ENCODE results near the gene FAM131B.
"Not testable (repeated sequence)": the region's sequence is repeated elsewhere in the genome, so short reads cannot be mapped to it uniquely, and the experiment has no call there.

Gene FAM131B

DNA sequence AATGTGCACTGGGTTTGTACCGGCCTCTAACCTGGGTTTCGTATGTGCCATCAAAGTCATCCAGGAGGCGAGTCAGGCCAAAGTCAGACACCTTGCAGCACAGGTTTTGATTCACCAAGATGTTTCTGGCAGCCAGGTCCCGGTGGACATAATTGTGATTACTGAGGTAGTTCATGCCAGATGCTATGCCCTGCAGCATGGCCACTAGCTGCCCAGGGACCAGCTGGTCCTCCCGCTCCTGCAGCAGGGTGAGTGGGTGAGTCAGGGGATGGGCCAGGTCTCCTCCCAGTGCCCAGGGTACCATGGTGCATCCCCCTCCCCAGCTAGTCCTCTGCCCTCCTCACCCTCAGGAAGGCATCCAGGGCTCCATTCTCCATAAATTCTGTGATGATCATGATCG lies 32.3 kb upstream of the FAM131B start:
- no peak for DNase-seq

DNA sequence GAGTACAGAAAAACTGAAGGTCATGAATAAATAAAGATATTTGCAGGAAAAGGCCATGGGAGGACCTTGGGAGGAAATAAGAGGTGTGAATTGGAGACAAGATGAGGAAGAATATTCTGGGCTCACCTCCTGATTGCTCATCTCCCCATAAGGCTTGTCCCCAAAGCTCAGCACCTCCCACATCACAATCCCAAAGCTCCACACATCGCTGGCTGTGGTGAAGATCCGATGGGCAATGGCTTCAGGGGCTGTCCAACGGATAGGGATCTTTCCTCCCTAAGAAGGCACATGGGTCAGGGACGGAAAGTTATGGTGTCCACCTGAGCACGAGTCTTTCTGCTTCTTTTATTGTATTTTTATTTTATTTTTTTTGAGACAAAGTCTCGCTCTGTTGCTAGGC lies 31.6 kb upstream of the FAM131B start:
- DNase-seq, result no peak

DNA sequence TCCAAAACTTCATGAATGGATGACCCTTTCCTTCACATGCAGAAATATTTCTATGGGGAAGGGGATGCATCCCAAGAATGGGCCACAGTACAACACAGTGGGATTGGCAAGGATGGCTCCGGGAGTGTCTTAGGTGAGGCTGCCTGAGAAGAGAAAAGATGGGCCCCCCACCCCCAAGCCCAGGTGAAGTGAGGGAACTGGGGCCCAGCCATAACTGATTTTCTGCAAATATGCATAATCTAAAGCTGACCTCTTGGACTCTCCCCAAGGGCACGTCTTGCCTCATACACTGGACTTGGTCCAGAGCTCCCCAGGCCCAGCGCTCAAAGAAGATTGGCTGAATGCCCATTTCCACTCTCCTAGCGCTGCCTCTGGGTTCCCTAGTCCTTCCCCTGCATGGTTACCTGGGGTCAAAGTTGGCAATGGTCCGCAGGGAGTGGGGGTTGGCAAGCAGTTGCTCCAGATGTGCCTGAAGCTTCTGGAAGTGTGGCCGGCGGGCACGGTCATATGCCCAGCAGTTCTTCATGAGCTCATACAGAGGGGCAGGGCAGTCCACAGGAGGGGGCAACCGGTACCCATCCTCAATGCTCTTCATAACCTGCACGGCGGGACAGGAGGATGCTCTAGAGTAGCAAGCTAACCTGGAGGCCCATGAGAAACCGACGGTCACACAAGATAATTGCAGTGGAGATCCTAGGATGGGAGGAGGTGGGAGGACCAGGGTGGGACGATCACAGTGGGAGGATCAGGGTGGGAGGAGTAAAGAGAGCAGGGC lies 30.9 kb upstream of the FAM131B start:
- no peak for DNase-seq

DNA sequence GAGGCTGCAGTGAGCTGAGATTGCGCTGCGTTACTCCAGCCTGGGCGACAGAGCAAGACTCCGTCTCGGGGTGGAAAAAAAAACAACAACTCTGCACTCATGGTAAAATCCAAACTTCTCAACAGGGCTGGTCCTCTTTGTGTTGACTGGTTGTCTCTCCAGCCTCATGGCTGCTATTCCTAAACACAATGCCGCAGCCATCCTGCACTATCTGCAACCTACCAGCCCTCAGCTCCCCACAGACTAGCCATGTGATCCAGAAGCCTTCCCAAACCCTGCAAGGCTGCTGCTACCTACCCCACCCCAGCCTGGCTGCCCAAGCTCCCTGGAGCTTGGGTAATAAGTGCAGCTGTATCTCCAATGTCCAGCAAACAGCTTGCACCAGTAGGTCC lies 30.4 kb upstream of the FAM131B start:
- DNase-seq, result no peak

DNA sequence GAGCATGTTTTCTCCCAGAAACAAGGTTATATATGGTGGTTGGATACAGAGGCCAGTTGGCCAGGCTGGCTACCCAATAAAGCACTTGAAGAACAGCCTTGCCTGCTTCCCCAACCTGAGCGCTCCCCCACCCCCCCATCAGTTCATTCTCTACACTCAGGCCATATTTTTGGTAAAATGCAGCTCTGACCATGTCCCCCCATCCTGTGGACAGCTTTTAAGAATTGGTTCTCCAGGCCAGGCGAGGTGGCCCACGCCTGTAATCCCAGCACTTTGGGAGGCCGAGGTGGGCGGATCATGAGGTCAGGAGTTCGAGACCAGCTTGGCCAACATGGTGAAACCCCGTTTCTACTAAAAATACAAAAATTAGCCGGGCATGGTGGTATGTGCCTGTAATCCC lies 29.9 kb upstream of the FAM131B start:
- not testable (repeated sequence) for DNase-seq

DNA sequence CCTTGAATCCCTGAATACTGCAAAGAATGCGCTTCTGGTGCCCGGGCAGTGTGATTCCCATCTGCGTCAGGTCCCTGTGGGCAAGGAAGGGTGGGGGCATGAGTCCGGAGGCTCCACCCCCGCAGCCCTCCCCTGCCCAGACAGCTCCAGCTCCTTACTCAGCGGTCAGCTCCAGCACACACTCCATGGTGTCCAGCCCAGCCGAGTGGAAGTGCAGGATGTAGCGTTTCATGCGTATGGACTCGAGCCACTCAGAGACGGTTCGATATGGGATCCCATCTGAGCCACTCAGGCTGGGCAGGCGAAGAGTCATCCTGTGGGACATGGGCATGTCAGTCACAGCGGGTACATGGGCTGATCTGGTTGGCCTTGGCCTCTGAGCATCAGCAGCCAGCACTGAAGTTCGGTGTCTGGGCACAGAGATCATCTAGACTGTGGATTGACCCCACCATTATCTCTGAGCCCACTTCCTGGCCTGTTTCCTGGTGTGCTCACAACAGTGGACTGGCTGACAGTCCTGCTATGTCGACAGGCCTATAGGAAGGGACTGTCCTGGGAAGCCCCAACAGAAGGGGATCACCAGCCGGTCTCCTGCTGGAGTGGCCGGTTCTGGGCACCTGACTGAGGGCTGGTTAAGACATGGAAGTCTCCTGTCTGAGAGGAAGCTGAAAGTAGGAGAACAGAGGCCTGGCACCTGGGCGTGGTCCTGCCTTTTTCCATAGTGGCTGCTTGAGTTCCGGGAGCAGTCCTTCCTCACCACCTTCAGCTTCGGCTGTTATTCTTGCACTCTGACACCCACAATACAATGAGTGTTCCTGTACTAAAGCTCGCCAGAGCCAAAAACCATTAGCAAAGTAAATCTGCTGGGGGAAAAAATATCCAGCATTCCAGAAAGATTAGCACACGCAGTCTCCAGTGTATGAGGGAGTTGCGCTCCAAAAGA lies 29.2 kb upstream of the FAM131B start:
- no peak for DNase-seq

DNA sequence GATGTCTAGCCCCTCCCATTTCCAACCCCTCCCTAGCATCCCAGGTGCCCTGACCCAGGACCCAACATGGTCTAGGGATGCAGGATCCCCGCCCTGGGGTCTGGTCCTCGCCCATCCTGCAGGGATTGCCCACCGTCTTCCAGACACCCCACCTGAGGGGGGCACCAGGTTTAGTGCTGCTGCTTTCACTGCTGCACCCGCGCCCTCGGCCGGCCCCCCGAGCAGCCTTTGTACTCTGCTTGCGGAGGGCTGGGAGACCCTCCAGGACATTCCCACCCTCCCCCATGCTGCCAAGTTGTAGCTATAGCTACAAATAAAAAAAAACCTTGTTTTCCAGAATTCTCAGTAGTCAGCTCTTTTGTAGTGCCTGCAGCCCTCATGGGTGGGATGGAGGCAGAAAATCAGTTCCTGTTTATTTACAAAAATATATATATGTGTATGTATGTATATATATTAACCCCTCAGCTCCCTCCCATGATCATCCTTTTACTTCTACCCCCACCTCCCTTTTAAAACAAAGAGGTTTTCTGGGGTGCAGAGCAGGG lies 28.3 kb upstream of the FAM131B start:
- no peak for DNase-seq

DNA sequence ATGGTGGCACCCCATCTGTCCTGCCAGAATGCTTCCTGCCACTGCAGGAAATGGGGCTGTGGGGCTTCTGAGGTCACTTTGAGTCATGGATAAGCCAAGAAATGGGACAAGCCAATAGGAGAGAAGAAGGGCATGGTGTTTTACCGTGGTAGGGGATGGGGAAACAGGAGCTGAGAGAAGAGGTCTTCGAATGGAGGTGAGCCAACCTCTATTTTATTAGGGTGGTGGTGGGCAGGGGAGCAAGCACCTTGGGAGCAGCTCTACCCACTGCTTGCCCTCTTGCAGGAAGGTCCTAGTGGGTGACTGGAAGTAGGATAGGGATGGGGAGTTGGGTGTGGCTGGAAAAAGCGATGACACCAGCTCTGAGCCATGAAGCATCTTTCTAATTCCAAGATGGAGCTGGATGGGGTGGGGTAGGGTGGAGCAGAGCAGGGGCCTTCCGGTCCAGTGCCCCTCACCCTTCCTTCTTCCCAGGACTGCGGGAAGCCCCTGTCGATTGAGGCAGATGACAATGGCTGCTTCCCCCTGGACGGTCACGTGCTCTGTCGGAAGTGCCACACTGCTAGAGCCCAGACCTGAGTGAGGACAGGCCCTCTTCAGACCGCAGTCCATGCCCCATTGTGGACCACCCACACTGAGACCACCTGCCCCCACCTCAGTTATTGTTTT lies 27.7 kb upstream of the FAM131B start:
- DNase-seq, result no peak

- DNase-seq, result no peak
These were observed 27.0 kb upstream of the FAM131B start for GRCh38 chr7:143389316-143390103.

DNA sequence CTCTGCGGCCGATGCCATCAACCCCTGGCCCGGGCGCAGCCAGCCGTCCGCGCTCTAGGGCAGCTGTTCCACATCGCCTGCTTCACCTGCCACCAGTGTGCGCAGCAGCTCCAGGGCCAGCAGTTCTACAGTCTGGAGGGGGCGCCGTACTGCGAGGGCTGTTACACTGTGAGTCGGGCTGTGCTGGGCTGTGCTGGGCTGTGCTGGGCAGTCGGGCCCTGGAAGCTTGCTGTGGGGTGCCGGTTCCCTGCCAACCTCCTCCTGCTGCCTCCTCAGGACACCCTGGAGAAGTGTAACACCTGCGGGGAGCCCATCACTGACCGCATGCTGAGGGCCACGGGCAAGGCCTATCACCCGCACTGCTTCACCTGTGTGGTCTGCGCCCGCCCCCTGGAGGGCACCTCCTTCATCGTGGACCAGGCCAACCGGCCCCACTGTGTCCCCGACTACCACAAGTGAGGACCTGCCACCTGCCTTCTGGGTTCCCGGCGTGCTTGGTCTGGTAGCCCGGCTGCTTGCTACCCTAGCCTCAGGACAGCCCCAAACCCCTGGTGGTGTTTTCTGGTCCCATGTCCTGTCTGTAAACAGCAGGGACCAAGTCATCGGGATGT lies 26.1 kb upstream of the FAM131B start:
- DNase-seq, result no peak

DNA sequence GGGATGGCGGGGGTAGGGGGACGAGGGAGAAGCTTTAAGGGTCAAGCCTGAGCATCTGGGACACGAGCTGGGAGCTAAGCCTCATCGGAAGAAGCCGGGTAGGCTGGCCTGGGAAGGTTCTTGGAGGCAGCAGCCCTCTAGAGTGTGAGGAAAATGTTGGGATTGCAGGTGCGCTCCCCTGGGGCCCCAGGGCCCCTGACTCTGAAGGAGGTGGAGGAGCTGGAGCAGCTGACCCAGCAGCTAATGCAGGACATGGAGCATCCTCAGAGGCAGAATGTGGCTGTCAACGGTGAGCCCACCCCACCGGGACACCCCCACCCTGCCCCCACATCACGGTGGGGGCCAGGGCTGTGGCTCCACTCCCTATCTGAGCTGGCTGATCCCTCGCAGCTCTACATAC lies 25.5 kb upstream of the FAM131B start:
- DNase-seq, result no peak

- no peak for DNase-seq
These were observed 24.9 kb upstream of the FAM131B start for GRCh38 chr7:143387156-143387975.

DNA sequence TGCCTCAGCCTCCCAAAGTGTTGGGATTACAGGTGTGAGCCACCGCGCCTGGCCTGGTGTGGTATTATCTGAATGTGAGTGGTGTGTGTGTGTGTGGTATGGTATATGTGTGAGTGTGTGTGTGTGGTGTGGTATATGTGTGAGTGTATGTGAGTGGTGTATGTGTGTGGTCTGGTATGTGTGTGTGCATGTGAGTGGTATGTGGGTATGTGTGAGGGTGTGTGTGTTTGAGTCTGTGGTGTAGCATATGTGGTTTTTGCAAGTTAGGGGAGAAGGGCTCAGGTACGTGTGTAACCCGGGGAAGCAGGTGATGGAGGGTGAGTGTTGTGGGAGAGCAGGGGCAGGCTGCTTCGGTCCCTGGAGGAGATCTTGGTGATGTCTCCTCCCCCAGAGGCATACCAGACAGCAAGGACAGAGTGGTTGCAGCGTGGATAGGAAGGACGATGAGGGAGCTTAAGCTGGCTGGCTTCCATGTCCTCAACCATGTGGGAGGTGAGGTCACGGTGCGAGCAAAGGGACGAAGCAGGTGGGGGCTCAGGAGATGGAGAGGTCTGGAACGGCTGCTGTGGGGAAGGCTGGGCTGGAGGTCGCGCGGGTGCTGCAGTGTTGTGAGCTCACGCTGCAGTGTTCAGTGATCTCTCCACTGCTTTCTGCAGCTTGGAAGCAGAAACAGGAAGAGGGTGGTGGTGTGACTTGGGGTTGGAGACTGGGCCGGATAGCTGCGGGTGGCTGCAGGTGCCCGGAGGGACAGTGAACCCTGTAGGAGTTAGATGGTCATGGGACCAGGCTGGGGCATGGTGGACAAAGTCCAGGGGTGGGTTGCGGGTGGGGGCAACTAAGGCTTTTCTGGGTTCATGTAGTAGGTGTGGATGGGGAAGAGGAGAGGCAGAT lies 23.6 kb upstream of the FAM131B start:
- DNase-seq, result no peak

DNA sequence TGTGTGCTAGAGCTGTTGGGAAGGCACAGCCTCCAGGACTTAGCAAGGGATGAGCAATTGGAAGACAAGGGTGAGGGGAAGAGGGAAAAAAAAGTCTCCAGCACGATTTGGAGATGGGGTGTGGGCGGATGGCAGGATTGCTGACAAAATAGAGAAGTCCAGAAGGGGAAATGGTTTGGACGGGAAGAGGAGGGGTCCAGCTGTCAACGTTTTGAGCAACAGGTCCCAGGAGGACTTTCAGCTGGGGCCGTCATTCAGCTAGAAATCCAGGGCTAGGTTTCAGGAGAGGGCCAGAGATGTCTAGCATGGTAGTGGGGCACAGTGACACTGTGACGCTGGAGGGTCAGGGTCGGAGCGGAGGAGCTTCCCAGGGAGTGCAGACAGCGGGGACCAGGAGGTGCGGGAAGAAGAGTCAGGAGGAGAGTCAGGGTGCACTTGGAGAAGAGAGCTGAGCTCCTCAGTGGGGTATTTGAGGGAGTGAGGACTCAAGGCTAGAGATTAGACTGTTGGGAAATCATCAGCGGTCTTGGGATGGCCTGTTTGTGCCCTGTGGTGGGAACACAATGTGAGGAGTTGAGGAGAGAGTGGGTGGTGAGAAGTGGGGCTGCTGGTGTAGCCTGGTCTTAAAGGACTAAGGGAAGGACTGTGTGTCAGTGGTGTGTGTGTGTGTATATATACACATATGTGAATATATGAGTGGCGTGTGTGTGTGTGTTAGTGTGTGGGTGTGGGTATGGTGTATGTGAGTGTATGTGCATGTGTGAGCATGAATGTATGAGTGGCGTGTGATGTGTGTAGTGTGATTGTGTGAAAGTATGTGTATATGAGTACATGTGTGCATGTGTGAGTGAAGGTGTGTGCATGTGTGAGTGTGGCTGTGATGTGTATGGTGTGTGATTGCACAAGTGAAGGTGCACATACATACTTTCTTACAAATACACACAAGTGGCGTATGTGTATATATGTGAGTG lies 22.4 kb upstream of the FAM131B start:
- no peak for DNase-seq

DNA sequence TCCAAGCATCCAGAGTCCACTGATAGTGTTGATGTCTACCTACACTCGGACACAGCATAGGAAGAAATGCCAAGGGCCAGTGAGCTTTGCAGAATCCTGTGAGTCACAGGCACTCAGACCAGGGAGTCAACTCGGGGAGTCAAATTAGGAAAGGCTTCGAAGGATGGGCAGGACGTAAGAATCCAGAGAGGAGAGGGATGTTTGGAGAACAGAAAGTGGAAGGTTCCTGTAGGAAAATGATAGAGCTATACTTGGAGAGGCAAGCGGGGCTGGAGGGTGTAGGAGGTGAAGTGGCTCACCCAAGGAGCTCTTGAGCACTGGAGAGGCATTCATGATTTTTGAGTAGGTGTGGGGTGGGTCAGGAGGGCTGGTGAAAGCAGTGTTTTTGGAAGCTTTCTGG lies 21.6 kb upstream of the FAM131B start:
- DNase-seq, result no peak

- no peak for DNase-seq
These were observed 21.1 kb upstream of the FAM131B start for GRCh38 chr7:143383642-143383957.

DNA sequence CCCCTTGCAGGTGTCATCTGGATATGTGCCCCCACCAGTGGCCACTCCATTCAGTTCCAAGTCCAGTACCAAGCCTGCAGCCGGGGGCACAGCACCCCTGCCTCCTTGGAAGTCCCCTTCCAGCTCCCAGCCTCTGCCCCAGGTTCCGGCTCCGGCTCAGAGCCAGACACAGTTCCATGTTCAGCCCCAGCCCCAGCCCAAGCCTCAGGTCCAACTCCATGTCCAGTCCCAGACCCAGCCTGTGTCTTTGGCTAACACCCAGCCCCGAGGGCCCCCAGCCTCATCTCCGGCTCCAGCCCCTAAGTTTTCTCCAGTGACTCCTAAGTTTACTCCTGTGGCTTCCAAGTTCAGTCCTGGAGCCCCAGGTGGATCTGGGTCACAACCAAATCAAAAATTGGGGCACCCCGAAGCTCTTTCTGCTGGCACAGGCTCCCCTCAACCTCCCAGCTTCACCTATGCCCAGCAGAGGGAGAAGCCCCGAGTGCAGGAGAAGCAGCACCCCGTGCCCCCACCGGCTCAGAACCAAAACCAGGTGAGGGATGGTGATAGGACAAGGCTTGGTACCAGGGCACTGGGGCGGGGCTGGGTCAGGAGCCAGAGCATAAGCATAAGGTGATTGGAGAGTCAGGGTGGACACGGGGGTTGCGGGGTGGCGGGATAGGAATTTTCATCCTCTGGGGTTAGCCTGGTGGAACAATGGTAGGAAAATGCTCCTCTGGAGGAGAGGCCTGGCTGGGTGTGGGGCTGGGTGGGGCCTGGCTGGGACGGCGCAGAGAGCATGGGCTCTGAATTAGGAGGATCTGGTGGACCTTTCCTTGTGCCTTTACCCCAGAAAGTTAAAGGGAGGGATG lies 20.5 kb upstream of the FAM131B start:
- no peak for DNase-seq
